HG03196 (cell line): ENCODE results near the gene MAU2.
"Not testable (repeated sequence)": the region's sequence is repeated elsewhere in the genome, so short reads cannot be mapped to it uniquely, and the experiment has no call there.

Experiments used
- ATAC-seq: cut with Tn5 transposase; IDR thresholded peaks from one replicate; pipeline ENCODE4 v1.9.1; 2021; ENCODE audit not compliant: unreplicated experiment

Gene MAU2

GRCh38 chr19:19380316-19380715 lies 59.7 kb downstream of the MAU2 start:
- ATAC-seq = not testable (repeated sequence)

GRCh38 chr19:19381007-19381926 lies 60.6 kb downstream of the MAU2 start:
- no peak for ATAC-seq

- no peak for ATAC-seq
Measured at GRCh38 chr19:19382118-19382517, 61.5 kb downstream of the MAU2 start.

DNA sequence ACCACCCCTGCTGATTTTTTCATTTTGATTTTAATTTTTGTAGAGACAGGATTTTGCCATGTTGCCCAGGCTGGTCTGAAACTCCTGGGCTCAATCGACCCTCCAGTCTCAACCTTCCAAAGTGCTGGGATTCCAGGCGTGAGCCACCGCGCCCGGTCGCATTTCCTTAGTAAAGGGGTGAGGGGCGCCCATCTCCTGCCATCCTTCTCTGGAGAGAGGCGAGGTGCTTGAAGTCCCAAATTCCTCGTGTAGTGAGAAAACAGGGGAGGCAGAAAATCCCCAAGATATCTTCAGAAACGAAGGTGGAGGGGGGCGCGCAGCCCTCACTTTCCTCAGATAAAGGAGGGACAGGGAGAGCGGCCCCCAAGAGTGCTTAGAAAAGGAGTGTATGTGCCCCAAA lies 63.9 kb downstream of the MAU2 start:
- no peak for ATAC-seq

DNA sequence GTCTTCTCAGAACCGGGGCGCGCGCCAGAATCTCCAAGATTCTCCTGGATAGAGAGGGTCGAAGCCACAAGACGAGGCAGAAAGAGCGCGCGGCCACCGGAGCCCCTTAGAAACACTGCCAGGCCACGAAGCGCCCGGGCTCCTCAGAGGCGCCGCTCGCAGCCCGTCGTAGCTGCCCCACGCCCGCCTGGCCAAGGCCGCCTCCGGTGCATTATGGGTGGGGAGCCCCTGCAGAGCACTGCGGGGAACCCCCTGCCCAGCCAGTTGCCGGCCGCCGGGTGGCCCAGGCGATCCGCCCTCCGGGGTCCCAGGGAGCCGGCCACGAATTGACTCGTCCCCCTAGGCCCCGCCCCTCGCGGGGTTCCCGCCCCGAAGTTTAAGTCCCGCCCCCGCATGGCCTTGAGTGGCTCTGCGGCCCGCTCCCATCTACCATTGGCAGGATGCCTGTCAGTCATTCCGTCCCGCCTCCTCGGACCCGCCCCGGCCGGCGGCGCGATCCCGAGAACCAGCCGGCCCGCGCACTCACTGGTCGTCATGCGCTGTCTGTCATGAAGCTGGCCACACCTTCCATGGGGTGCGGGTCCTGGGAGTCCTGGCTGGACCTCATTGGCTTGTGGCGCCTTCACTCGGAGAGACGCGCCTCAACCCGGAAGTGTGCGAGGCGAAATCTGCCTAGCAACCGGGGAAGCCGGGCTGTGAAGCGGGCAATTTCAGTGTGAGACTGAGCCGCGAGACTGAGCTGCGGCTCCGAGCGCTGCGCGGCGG lies 64.7 kb downstream of the MAU2 start:
- ATAC-seq = peak; percentile 93

DNA sequence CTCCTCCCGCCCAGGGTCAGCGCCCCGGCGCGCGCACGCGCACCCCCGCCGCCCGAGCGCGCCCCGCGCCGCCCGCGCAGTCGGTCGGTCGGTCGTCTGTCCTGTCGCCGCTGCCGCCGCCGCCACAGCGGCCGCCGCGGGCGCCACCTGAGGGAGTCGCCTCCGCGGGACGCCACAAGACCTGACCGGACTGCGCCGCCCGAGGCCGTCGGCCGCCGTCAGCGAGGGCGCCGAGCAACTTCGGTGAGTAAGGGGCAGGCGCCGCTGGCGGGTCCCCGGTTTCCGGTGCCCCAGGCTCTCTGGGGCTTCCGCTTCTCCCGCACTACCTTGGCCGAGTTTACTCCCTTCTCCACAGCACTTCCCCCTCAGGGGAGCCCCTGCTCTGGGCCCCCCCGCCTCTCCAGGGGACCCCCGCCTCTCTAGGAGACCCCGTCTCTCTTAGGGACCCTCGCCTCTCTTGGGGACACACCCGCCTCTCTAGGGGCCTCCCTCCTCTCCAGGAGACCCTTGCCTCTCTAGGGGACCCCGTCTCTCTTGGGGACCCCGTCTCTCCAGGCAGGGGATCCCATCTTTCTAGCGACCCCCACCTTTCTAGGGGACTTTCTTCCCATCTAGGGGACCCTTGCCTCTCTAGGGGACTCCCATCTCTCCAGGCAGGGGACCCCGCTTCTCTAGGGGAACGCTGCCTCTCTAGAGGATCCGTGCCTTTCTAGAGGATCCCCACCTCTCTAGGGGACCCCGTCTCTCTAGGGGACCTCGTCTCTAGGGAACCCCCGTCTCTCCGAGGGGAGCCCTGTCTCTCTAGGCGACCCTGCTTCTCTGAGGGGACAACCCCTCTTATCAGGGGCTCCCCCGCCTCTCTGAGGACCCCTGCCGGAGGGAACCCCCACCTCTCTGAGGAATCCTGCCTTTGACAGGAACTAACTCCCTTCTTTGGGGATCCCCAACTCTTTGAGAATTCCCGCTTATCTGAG lies 65.6 kb downstream of the MAU2 start:
- ATAC-seq = peak; percentile 23

- no peak for ATAC-seq
Measured at GRCh38 chr19:19387108-19387507, 66.5 kb downstream of the MAU2 start.

- ATAC-seq = no peak
Measured at GRCh38 chr19:19388568-19389555, 68.2 kb downstream of the MAU2 start.

- ATAC-seq = not testable (repeated sequence)
Measured at GRCh38 chr19:19389683-19390082, 69.1 kb downstream of the MAU2 start.

DNA sequence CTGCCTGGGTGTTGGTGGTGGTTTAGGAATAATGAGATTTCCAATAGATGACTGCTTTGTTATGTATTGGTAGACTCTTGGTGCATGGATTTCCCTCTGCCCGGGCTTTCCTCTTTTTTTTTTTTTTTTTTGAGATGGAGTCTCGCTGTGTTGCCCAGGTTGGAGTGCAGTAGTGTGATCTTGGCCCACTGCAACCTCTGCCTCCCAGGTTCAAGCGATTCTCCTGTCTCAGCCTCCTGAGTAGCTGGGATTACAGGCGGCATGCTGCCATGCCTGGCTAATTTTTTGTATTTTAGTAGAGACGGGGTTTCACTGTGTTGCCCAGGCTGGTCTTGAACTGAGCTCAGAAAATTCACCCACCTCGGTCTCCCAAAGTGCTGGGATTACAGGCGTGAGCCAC lies 73.7 kb downstream of the MAU2 start:
- ATAC-seq = not testable (repeated sequence)

DNA sequence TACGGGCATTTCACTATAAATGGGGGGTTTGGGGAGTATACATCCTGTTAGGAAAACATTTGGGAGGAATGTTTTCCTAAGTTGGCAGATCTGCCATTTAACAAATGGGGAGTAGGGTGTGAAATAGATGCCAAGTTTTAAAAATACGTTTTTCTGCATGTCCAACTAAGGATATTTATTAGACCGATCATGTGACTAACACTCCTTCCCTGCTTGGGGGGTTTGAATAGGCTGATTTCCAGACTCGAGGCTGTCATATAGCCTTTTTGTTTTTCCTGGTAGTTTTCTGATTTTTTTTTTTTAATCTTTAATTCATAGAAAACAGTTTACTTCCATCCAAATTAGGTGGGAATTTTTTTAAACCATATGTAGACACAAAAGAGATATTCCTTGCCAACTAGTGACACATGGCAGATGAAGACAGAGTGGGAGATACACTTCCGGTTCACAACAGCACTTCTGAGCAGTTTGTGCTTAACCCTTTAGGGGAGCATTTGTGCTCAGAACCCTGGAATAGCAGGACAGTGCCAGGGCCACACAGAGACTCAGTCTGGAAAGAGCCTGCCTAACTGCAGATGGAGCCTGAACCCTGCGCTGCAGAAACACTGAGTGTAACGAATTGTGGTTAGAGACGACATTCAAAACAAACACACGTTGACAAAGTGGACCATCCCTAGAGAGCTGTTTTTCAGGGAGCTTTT lies 79.3 kb downstream of the MAU2 start:
- ATAC-seq = no peak

DNA sequence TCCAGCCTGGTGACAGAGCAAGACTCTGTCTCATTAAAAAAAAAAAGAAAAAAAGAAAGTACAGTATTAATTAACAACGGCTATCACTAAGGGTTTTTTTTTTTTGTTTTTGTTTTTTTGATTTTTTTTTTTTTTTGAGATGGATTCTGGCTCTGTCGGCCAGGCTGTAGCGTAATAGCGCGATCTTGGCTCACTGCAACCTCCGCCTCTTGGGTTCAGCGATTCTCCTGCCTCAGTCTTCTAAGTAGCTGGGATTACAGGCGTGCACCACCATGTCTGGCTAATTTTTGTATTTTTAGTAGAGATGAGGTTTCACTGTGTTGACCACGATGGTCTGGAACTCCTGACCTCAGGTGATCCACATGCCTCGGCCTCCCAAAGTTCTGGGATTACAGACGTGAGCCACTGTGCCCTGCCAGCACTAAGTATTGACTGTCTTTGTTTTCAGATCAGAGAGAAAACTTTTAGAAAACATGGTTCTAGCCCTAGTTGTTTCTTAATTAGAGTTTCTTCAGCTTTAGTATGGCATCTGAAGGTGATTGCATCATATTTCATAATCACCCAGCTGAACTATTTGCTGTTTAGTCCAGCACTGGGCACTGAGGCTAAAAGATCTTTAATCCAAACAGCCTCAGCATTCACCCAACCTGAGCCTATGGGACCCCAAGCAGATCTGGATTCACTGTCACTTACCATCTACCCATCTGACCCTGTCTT lies 82.2 kb downstream of the MAU2 start:
- no peak for ATAC-seq

GRCh38 chr19:19403373-19403901 lies 82.8 kb downstream of the MAU2 start:
- no peak for ATAC-seq

DNA sequence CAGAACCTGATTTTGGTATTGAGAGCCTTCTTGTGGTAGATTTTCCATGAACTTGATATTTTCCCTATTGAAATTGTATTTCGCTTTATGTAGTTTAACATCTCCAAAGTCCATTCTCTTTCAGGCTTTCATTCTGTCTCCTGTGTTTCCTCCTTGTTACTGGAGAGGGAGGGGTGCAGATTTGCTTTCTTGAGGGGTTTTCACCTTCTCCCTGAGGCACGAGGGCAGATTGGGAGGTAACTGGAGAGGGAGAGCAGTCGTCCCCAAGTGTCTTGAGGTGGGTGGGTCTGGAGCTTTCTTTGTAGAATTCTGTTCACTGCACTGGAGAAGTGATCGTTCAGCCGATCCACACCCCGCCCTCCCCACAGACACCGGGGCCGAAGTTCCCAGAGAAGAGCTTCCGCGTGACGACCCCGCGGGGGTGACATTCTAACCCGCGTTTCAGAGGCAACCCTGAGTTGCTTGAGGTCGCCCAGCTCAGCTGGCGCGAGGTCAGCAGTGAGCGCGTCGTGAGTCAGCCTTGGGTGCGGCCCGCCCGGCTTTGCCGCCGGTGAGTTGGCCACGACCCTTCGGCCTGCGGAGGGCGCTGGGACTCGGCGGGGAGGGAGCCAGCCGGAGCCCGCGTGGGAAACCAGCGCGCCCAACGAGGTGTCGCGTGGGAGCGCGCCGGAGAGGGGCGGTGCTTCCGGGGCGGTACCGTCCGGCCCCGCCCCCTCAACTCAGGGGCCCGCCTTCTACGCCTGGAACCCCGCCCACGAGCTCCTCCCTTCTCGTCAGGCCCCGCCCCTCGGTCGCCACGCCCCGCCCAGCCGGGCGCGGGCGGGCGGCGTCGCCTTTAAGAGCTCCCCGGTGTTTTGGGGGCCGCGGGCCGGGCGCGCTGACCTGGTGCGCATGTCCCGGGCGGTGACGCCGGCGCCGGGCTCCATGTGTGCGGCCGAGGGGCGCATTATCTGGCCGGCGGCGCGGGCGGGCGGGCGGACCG lies 84.5 kb downstream of the MAU2 start, which contains the start of gene GATAD2A:
Gene GATAD2A, plus strand, starts transcription at position 797 of the 982 bp plus-strand sequence. CDS start 59,671 bp downstream, outside the sequence.
- ATAC-seq = peak; percentile 74

DNA sequence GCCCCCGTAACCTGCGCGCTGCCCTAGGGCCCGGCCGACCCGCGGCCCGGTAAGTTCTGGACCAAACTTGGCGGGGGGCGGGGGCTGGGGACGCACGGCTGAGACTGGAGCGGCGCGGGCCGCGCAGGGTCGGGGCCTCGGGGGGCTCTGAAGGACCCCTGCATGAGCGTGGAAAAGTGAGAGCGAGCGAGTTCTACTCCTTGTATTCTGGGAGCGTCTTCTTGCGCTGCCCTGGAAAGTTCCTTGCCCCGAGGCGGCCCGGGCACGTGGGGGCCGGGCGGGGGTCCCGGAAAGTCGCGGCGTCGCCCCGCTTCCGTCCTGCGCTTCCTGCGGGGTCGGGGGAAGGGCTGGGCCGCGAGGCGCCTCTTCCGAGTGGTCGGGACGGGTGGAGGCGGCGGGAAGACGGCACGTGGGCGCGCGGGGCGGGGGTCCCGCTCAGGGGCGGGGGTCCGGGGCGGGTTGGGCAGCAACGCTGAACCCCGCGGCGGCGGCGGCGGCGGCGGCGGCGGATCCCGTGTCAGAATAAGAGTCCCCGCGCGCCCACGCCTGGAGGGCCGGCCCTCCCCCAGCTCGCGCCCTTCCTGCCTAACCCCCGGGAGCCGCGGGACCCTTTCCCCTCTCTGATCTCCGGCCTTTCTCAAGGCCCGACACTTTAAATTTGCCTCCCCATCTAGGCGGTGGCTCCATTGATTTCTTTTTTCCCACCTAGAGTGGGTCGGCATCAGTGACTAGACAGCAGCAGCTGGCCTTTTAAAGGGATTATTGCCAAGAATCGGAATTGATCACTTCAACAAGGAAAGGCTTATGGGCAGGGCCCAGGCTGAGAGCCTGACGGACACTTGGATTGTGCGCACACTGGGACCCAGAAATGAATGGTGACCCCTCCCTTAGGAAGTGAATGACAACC lies 85.6 kb downstream of the MAU2 start:
- ATAC-seq = no peak
